GM12878 (cell line): ENCODE results near the gene TPBGL. TPM values are rescaled to one million over a fixed set of nuclear protein-coding genes. Genes with fewer than 3 reads are reported as not detected.

Experiments
- ATAC-seq: fragments of 200-7000 bp; cut with Tn5 transposase; 3 replicates; pipeline ENCODE4 v1.9.1; 2020; ENCODE audit warnings: mild to moderate bottlenecking, moderate library complexity
- BruUV-seq: library from RNA; stranded (reverse); fragments of 400-500 nt; replicated peaks from 2 replicates; lab custom pipeline; 2021; lab: Mats Ljungman, UMichigan
- CTCF ChIA-PET: fragments of 300-600 bp; sonication (Branson Sonifier 250); formaldehyde crosslinking; extraction: SDS; loops from one replicate; lab custom pipeline; 2021; ENCODE audit warnings: inconsistent platforms; lab: Yijun Ruan, JAX
- POLR2A ChIA-PET: fragments of 350-600 bp; formaldehyde crosslinking; extraction: SDS; loops from one replicate; lab custom pipeline; 2021; ENCODE audit warnings: inconsistent platforms; lab: Charles Lee
- RAD21 ChIA-PET: fragments of 300-600 bp; sonication (Branson Sonifier 250); formaldehyde crosslinking; loops from one replicate; lab custom pipeline; 2023; ENCODE audit warnings: antibody characterized with exemption; ENCODE audit not compliant: unreplicated experiment; lab: Charles Lee
- SMC1A ChIA-PET: fragments of 300-600 bp; sonication (Branson Sonifier 250); formaldehyde crosslinking; loops from one replicate; lab custom pipeline; 2023; ENCODE audit not compliant: unreplicated experiment, uncharacterized antibody; lab: Charles Lee
- DNase-seq: peaks from one replicate; pipeline ENCODE4 v3.0.0-alpha.2; 2011; ENCODE audit warnings: low read depth, low spot score
- FAIRE-seq: peaks from 3 replicates; lab custom pipeline; 2011; peaks lifted over from hg19 to GRCh38; lab: Jason Lieb, UNC
- H2AFZ ChIP-seq: 2 replicates; pipeline ENCODE4 v1.6.0; 2011; ENCODE audit warnings: low read depth, low read length, control low read depth; ENCODE audit not compliant: control insufficient read depth
- H3K27ac ChIP-seq: 2 replicates; pipeline ENCODE4 v1.5.1; 2011; ENCODE audit warnings: control low read depth; ENCODE audit not compliant: control insufficient read depth, insufficient read depth
- H3K27me3 ChIP-seq, 2 experiments: replicated peaks in 1 of 2; 2 replicates each; pipeline versions ENCODE4 v1.6.0 to v1.6.1; 2011; ENCODE audit warnings: low read length in 1 of 2; ENCODE audit not compliant: control insufficient read depth in 2 of 2, insufficient read depth in 2 of 2
- H3K36me3 ChIP-seq, 2 experiments: 2 replicates each; pipeline ENCODE4 v1.5.1; 2011; ENCODE audit warnings: low read length in 1 of 2; ENCODE audit not compliant: control insufficient read depth in 2 of 2, insufficient read depth in 2 of 2
- H3K4me1 ChIP-seq: 2 replicates; pipeline ENCODE4 v1.6.1; 2011; ENCODE audit warnings: mild to moderate bottlenecking, low read length, moderate library complexity, mixed read lengths; ENCODE audit not compliant: control insufficient read depth, insufficient read depth
- H3K4me2 ChIP-seq: 2 replicates; pipeline ENCODE4 v1.6.0; 2011; ENCODE audit warnings: control low read depth; ENCODE audit not compliant: control insufficient read depth, insufficient read depth
- H3K4me3 ChIP-seq: fragments of 200-600 bp; sonication (generic); 2 replicates; pipeline ENCODE4 v1.5.1; 2016
- H3K79me2 ChIP-seq: 2 replicates; pipeline ENCODE4 v1.6.0; 2011; ENCODE audit warnings: low read length; ENCODE audit not compliant: control insufficient read depth, insufficient read depth
- H3K9ac ChIP-seq: 2 replicates; pipeline ENCODE4 v1.8.0; 2011; ENCODE audit warnings: low read length, control low read depth, mixed read lengths; ENCODE audit not compliant: control insufficient read depth, insufficient read depth
- H3K9me3 ChIP-seq: replicated peaks from 3 replicates; pipeline ENCODE4 v1.5.1; 2011; ENCODE audit warnings: mild to moderate bottlenecking, low read length; ENCODE audit not compliant: control insufficient read depth, insufficient read depth
- H4K20me1 ChIP-seq: 2 replicates; pipeline ENCODE4 v1.6.0; 2011; ENCODE audit not compliant: control insufficient read depth, insufficient read depth
- ASH2L ChIP-seq: fragments of 300-600, 200-600 bp; sonication (generic); IDR thresholded peaks from 2 replicates; pipeline ENCODE4 v1.6.1; 2017; ENCODE audit warnings: low read depth, mild to moderate bottlenecking, borderline replicate concordance
- BCL3 ChIP-seq: IDR thresholded peaks from 2 replicates; pipeline ENCODE4 v1.6.1; 2011; ENCODE audit warnings: borderline replicate concordance, low read depth, mild to moderate bottlenecking, moderate library complexity, low read length; ENCODE audit not compliant: insufficient read depth, poor library complexity, severe bottlenecking
- BHLHE40 ChIP-seq, 2 experiments: fragments of 450-650 bp in 1 of 2; IDR thresholded peaks; 2 replicates each; pipeline ENCODE4 v1.6.1; 2011 to 2017; ENCODE audit warnings: low read depth in 2 of 2, borderline replicate concordance in 1 of 2, improper control_type of control experiment in 1 of 2, low read length in 1 of 2, mild to moderate bottlenecking in 1 of 2
- CREM ChIP-seq: IDR thresholded peaks from 2 replicates; pipeline ENCODE4 v1.6.1; 2014; ENCODE audit warnings: antibody characterized with exemption, low read depth
- EGR1 ChIP-seq, 2 experiments: IDR thresholded peaks; 1 replicate in 1 of 2; 2 replicates in 1 of 2; pipeline ENCODE4 v1.6.1; 2011 to 2012; ENCODE audit warnings: low read depth in 2 of 2, low read length in 2 of 2, borderline replicate concordance in 1 of 2, mild to moderate bottlenecking in 1 of 2, moderate library complexity in 1 of 2
- ESRRA ChIP-seq: IDR thresholded peaks from 2 replicates; pipeline ENCODE4 v1.6.1; 2012; ENCODE audit warnings: mild to moderate bottlenecking, low read length, improper control_type of control experiment
- FOS ChIP-seq: IDR thresholded peaks from 3 replicates; pipeline ENCODE4 v1.6.1; 2011; ENCODE audit warnings: borderline replicate concordance; ENCODE audit not compliant: insufficient read length; ENCODE audit errors: extremely low read depth
- HDAC2 ChIP-seq: fragments of 200-600 bp; sonication (generic); IDR thresholded peaks from 2 replicates; pipeline ENCODE4 v1.6.1; 2017
- HSF1 ChIP-seq: fragments of 150-350 bp; IDR thresholded peaks from 2 replicates; pipeline ENCODE4 v1.6.1; 2014; ENCODE audit warnings: mild to moderate bottlenecking, low read depth, low read length
- MEF2B ChIP-seq: fragments of 450-650 bp; IDR thresholded peaks from 2 replicates; pipeline ENCODE4 v1.6.1; 2018; ENCODE audit warnings: mild to moderate bottlenecking, moderate library complexity; ENCODE audit not compliant: partially characterized antibody, poor library complexity, severe bottlenecking
- SREBF1 ChIP-seq: IDR thresholded peaks from 2 replicates; pipeline ENCODE4 v1.6.1; 2012; ENCODE audit warnings: mild to moderate bottlenecking, low read length
- ZNF207 ChIP-seq: fragments of 450-650 bp; IDR thresholded peaks from 2 replicates; pipeline ENCODE4 v1.6.1; 2014; ENCODE audit warnings: antibody characterized with exemption, mild to moderate bottlenecking, borderline replicate concordance
- WGBS: methylation state at CpG from one replicate; pipeline ENCODE4 v1.1.6; 2016; ENCODE audit warnings: low lambda C conversion rate; ENCODE audit not compliant: insufficient replicate concordance, insufficient coverage; ENCODE audit errors: missing lambda C conversion rate; 5-methylcytosine and 5-hydroxymethylcytosine counted together
- in situ Hi-C: fragments of 300-500 bp; cut with MboI; formaldehyde crosslinking; loops from 9 replicates; pipeline ENCODE4 v1.14.3; 2018; ENCODE audit warnings: mixed read lengths
- intact Hi-C: fragments of 100-400 bp; cut with micrococcal nuclease; formaldehyde crosslinking; loops from one replicate; pipeline ENCODE4 v1.14.2; 2022; ENCODE audit not compliant: unreplicated experiment
- polyA plus RNA-seq, 11 experiments: library from polyadenylated mRNA; depleted of rRNA in 4 of 11; unstranded in 6 of 11; stranded (reverse) in 5 of 11; fragments of >200 nt; fragmentation: Nextera tagmentation in 4 of 11; fragmentation: Illumina TruSeq in 1 of 11; extraction: Ambion mirVana in 4 of 11; extraction: Trizol in 1 of 11; gene quantifications; 1 replicate in 1 of 11; 2 replicates in 10 of 11; pipeline versions ENCODE4 v1.2.1 to v1.2.3, GENCODE V29; 2011 to 2016; ENCODE audit warnings: inconsistent platforms in 2 of 11, missing spikeins in 2 of 11, low read depth in 1 of 11
- total RNA-seq, 4 experiments: library from RNA; depleted of rRNA in 3 of 4; stranded (reverse); fragments of >200 nt in 3 of 4; fragmentation: Illumina TruSeq in 1 of 4; extraction: Trizol in 1 of 4; gene quantifications; 2 replicates each; pipeline versions ENCODE4 v1.2.1 to v1.2.3, GENCODE V29; 2013 to 2021
- TF ChIP-seq, protein P1 (sequence below): fragments of 450-650 bp; IDR thresholded peaks from 2 replicates; pipeline ENCODE4 v1.6.1; 2017; ENCODE audit warnings: mild to moderate bottlenecking
- TF ChIP-seq, protein P2 (sequence below): fragments of 450-650 bp; IDR thresholded peaks from 2 replicates; pipeline ENCODE4 v1.6.1; 2017; ENCODE audit warnings: mild to moderate bottlenecking, moderate library complexity

Gene TPBGL
- total and polyA plus RNA-seq, 10 of the 15 experiments (the other 5 are each of a cell fraction or from before 2014, with no cell fraction given) = not detected

- TF ChIP-seq, protein P1, sequence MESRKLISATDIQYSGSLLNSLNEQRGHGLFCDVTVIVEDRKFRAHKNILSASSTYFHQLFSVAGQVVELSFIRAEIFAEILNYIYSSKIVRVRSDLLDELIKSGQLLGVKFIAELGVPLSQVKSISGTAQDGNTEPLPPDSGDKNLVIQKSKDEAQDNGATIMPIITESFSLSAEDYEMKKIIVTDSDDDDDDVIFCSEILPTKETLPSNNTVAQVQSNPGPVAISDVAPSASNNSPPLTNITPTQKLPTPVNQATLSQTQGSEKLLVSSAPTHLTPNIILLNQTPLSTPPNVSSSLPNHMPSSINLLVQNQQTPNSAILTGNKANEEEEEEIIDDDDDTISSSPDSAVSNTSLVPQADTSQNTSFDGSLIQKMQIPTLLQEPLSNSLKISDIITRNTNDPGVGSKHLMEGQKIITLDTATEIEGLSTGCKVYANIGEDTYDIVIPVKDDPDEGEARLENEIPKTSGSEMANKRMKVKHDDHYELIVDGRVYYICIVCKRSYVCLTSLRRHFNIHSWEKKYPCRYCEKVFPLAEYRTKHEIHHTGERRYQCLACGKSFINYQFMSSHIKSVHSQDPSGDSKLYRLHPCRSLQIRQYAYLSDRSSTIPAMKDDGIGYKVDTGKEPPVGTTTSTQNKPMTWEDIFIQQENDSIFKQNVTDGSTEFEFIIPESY = no peak
- TF ChIP-seq, protein P2, sequence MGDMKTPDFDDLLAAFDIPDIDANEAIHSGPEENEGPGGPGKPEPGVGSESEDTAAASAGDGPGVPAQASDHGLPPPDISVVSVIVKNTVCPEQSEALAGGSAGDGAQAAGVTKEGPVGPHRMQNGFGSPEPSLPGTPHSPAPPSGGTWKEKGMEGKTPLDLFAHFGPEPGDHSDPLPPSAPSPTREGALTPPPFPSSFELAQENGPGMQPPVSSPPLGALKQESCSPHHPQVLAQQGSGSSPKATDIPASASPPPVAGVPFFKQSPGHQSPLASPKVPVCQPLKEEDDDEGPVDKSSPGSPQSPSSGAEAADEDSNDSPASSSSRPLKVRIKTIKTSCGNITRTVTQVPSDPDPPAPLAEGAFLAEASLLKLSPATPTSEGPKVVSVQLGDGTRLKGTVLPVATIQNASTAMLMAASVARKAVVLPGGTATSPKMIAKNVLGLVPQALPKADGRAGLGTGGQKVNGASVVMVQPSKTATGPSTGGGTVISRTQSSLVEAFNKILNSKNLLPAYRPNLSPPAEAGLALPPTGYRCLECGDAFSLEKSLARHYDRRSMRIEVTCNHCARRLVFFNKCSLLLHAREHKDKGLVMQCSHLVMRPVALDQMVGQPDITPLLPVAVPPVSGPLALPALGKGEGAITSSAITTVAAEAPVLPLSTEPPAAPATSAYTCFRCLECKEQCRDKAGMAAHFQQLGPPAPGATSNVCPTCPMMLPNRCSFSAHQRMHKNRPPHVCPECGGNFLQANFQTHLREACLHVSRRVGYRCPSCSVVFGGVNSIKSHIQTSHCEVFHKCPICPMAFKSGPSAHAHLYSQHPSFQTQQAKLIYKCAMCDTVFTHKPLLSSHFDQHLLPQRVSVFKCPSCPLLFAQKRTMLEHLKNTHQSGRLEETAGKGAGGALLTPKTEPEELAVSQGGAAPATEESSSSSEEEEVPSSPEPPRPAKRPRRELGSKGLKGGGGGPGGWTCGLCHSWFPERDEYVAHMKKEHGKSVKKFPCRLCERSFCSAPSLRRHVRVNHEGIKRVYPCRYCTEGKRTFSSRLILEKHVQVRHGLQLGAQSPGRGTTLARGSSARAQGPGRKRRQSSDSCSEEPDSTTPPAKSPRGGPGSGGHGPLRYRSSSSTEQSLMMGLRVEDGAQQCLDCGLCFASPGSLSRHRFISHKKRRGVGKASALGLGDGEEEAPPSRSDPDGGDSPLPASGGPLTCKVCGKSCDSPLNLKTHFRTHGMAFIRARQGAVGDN = no peak
- TF ChIP-seq HDAC2 (no peak), MEF2B (no peak), BHLHE40 (IDR thresholded peaks at IDR 0.05; ENCODE audit: borderline replicate concordance in 1 of 2, low read depth in 2 of 2, low read length in 1 of 2) (no peak), CREM (no peak)
Observed at GRCh38 chr11:75271730-75272129, 31.2 kb downstream of the TPBGL start (continued).

DNA sequence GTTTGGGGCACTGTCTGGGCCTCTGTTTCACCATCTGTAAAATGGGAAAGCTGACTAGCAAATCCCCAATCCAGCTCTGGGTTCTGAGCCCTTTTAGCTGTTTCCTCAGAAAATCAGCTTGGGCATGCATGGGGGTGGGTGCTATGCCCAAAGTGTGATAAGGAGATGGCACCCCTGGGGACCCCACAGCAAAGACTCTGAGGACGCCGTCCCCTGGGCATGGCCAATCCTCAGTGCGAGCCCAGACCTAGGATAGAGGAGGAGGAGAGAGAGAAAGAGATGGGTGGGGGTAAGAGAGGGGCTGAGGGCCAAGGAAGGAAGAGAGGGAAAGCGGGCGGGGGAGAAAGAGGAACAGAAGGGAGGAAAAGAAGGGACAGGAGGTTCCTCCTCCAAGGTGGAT, 31.8 kb downstream of the TPBGL start:
- in situ Hi-C loops = no loop called here
- peak overlapping the region; percentile 7; the same call in 1 of the 2 replicates for H2AFZ ChIP-seq
- TF ChIP-seq BCL3 (no peak), ESRRA (no peak), EGR1 (IDR thresholded peaks at IDR 0.05; ENCODE audit: borderline replicate concordance in 1 of 2, low read depth in 2 of 2, low read length in 2 of 2) (no peak), SREBF1 (no peak), FOS (no peak), HSF1 (no peak), ASH2L (no peak), ZNF207 (no peak)

More for the DNA sequence above, 31.8 kb downstream of the TPBGL start:
- ChIA-PET POLR2A (interaction anchor here (0.5 kb wide), 1 partner anchor 84 kb away, joined by 7 read pairs; no protein-coding TSS in a partner anchor), SMC1A (interaction anchor here (0.5 kb wide), 1 partner anchor 348 kb away, joined by 4 read pairs; no protein-coding TSS in a partner anchor), CTCF (interaction anchor here (0.9 to 16.9 kb wide), 2 partner anchors 112 to 333 kb away, joined by 3 to 406 read pairs; no protein-coding TSS in a partner anchor), RAD21 (no interaction called here)
- ATAC-seq = no peak
- H3K79me2 ChIP-seq = no peaks in the 10 kb centered on the region
- H3K4me3 ChIP-seq = no peak overlapping the region
- H4K20me1 ChIP-seq = no peaks in the 10 kb centered on the region
- no peak for DNase-seq
- no peak overlapping the region for H3K9ac ChIP-seq
- intact Hi-C loops = no loop called here
- H3K27me3 ChIP-seq = no peaks in the 10 kb centered on the region
- H3K4me2 ChIP-seq = peak overlapping the region; percentile 11; the same call in 1 of the 2 replicates
- BruUV-seq = no TSS peak
- FAIRE-seq = no peak
- H3K9me3 ChIP-seq = no peaks in the 10 kb centered on the region
- WGBS = 28% methylated on average over 3 of the region's 5 CpGs
- no peak overlapping the region for H3K27ac ChIP-seq
- H3K36me3 ChIP-seq = no peaks in the 10 kb centered on the region; a peak in 2 of 4 replicates
- H3K4me1 ChIP-seq = no peaks in the 10 kb centered on the region
